ENCODE results near the gene ASB10.

The ASB10 gene

DNA sequence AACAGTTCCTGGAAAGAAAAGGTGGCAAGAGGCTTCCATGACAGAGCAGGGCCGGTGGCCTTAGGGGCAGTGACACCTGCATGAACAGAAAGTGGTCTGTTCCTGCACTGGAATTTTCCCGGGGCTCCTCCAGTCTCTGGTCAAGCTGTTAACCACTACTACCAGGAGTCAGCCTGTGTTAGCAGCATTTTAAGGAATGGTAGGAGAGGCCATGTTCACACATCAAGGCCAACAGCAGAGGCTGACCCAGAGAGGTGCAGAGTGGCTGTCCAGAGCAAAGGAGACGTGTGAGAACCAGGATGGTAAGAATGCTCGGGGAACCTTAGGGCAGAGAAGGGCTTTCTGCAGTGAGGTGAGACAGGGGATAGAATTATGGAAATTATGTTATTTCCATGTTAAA lies 14.7 kb upstream of the ASB10 start:
- no peaks in the 10 kb centered on the region; the same call in 1 of the 2 replicates for H4K20me1 ChIP-seq (ENCODE audit: insufficient read depth, low read length)
- H3K9me3 ChIP-seq (ENCODE audit: insufficient read depth, low read length) = no peaks in the 10 kb centered on the region
- H3K4me1 ChIP-seq (ENCODE audit: low read length) = no peaks in the 10 kb centered on the region
- no peaks in the 10 kb centered on the region for H3K79me2 ChIP-seq (ENCODE audit: low read length)
- no peak overlapping the region for H3K27ac ChIP-seq (ENCODE audit: low read length)
- H2AFZ ChIP-seq (ENCODE audit: low read depth, low read length) = no peak overlapping the region
- TF ChIP-seq CTCF (IDR thresholded peaks at IDR 0.05; ENCODE audit: low read depth, low read length) (no peak), EZH2phosphoT487 (IDR thresholded peaks at IDR 0.05; ENCODE audit: low read depth) (no peak)
- H3K36me3 ChIP-seq (replicated peaks; ENCODE audit: low read depth, low read length) = no peaks in the 10 kb centered on the region
- no peak overlapping the region for H3K9ac ChIP-seq (ENCODE audit: low read length)
- H3K4me2 ChIP-seq (ENCODE audit: low read length) = no peak overlapping the region
- H3K27me3 ChIP-seq (ENCODE audit: low read depth, low read length) = peaks cover 90% of the 10 kb centered on the region
- no peak overlapping the region for H3K4me3 ChIP-seq (ENCODE audit: low read length)

- Histone ChIP-seq H3K79me2 (ENCODE audit: low read length) (no peaks in the 10 kb centered on the region), H3K27me3 (ENCODE audit: low read depth, low read length) (peaks cover 94% of the 10 kb centered on the region), H3K27ac (ENCODE audit: low read length) (no peak overlapping the region), H3K4me2 (ENCODE audit: low read length) (no peak overlapping the region), H3K9ac (ENCODE audit: low read length) (no peak overlapping the region), H3K4me3 (ENCODE audit: low read length) (no peak overlapping the region), H3K4me1 (ENCODE audit: low read length) (no peaks in the 10 kb centered on the region), H2AFZ (ENCODE audit: low read depth, low read length) (no peak overlapping the region), H4K20me1 (ENCODE audit: insufficient read depth, low read length) (no peaks in the 10 kb centered on the region; the same call in 1 of the 2 replicates), H3K36me3 (replicated peaks; ENCODE audit: low read depth, low read length) (no peaks in the 10 kb centered on the region), H3K9me3 (ENCODE audit: insufficient read depth, low read length) (no peaks in the 10 kb centered on the region)
- no peak for TF ChIP-seq EZH2phosphoT487 (IDR thresholded peaks at IDR 0.05; ENCODE audit: low read depth)
- TF ChIP-seq CTCF (IDR thresholded peaks at IDR 0.05; ENCODE audit: low read depth, low read length) = no peak
These were observed 14.3 kb upstream of the ASB10 start for GRCh38 chr7:151201344-151201743.

DNA sequence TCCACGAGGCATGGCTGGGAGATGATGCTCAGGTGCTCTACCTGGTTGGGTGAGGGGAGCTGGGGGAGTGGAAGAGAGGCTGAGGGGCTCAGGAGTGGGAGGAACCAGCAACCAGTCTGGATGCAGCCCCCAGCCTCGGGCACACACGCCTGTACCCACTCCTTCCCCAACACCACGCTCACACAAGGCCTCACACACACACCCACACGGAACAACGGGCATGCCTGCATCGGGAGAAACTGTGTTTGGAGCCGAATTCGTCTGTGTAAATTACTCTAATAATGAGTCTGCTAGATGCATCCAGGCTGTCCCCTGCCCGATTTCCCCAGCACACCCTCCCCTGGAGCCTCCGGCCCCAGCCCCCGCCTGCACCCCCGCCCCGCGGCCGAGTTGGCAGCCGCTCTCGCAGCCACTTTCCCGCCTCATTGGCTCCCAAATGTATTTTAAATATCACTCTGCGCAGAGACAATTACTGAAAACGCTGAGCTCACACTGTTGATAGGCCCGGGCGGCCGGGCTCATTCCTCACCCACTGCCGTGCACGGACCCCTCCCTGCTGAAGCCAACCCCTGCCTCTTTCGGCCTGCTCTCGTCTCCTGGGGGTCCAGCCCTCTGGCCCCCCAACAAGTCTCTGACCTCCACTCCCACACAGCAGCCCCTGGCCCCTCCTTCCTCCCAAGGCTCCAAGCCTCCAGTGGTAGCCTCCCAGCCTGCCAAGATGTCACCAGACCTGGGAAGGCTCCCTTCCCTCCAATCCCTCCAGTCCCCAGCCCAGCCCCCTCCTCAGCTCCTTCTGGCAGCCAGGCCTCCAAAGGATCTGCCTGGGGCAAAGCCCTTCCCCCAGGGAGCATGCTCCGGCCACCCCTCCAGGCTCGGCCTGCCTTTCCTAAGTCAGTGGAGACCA lies 12.1 kb upstream of the ASB10 start:
- no peak overlapping the region for H2AFZ ChIP-seq (ENCODE audit: low read depth, low read length)
- H3K79me2 ChIP-seq (ENCODE audit: low read length) = no peaks in the 10 kb centered on the region
- no peak overlapping the region for H3K27ac ChIP-seq (ENCODE audit: low read length)
- H3K4me3 ChIP-seq (ENCODE audit: low read length) = no peak overlapping the region
- no peak overlapping the region for H3K4me2 ChIP-seq (ENCODE audit: low read length)
- H3K9ac ChIP-seq (ENCODE audit: low read length) = no peak overlapping the region
- peaks cover 98% of the 10 kb centered on the region for H3K27me3 ChIP-seq (ENCODE audit: low read depth, low read length)
- H3K4me1 ChIP-seq (ENCODE audit: low read length) = no peaks in the 10 kb centered on the region
- no peaks in the 10 kb centered on the region for H3K9me3 ChIP-seq (ENCODE audit: insufficient read depth, low read length)
- no peaks in the 10 kb centered on the region for H3K36me3 ChIP-seq (replicated peaks; ENCODE audit: low read depth, low read length)
- H4K20me1 ChIP-seq (ENCODE audit: insufficient read depth, low read length) = peaks cover 13% of the 10 kb centered on the region
- TF ChIP-seq CTCF (IDR thresholded peaks at IDR 0.05; ENCODE audit: low read depth, low read length) (no peak), EZH2phosphoT487 (IDR thresholded peaks at IDR 0.05; ENCODE audit: low read depth) (no peak)

DNA sequence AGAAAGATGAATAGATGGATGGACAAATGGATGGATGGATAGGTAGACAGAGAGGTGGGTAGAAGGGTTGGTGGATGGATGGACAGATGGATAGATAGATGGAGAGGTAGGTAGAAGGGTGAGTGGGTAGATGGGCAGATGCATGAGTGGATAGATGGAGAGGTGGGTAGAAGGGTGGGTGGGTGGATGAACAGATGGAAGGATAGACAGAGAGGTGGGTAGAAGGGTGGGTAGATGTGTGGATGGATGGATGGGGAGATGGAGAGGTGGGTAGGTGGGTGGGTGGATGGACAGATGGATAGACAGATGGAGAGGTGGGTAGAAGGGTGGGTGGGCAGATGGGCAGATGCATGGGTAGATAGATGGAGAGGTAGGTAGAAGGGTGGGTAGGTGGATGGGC lies 10.9 kb upstream of the ASB10 start:
- no peaks in the 10 kb centered on the region for H3K79me2 ChIP-seq (ENCODE audit: low read length)
- H3K9me3 ChIP-seq (ENCODE audit: insufficient read depth, low read length) = no peaks in the 10 kb centered on the region
- H3K9ac ChIP-seq (ENCODE audit: low read length) = no peak overlapping the region
- H3K36me3 ChIP-seq (replicated peaks; ENCODE audit: low read depth, low read length) = no peaks in the 10 kb centered on the region
- H3K27ac ChIP-seq (ENCODE audit: low read length) = no peak overlapping the region
- no peak overlapping the region for H3K4me3 ChIP-seq (ENCODE audit: low read length)
- H3K4me2 ChIP-seq (ENCODE audit: low read length) = no peak overlapping the region
- TF ChIP-seq CTCF (IDR thresholded peaks at IDR 0.05; ENCODE audit: low read depth, low read length) (no peak), EZH2phosphoT487 (IDR thresholded peaks at IDR 0.05; ENCODE audit: low read depth) (no peak)
- H4K20me1 ChIP-seq (ENCODE audit: insufficient read depth, low read length) = peaks cover 19% of the 10 kb centered on the region
- no peaks in the 10 kb centered on the region for H3K4me1 ChIP-seq (ENCODE audit: low read length)
- no peak overlapping the region for H2AFZ ChIP-seq (ENCODE audit: low read depth, low read length)
- peaks cover 97% of the 10 kb centered on the region for H3K27me3 ChIP-seq (ENCODE audit: low read depth, low read length)

All from OCI-LY3 (cell line).